ENCODE results near the gene KIF4A.
"Not testable (repeated sequence)": the region's sequence is repeated elsewhere in the genome, so short reads cannot be mapped to it uniquely, and the experiment has no call there.

KIF4A gene

GRCh38 chrX:70289793-70290770, at the start of gene KIF4A, which contains the start of gene PDZD11:
TSS of gene KIF4A (plus strand) at chrX:70290104. CDS start at chrX:70290459, 355 bp downstream.
TSS of gene PDZD11 (minus strand) at chrX:70289927. CDS start at chrX:70289341, 586 bp downstream.
- DNase-seq (ENCODE audit: low read depth in 2 of 2), result peak; percentile 68

- no peak for DNase-seq (ENCODE audit: low read depth in 2 of 2)
Measured at GRCh38 chrX:70240751-70241150, 49.2 kb upstream of the KIF4A start.

GRCh38 chrX:70241501-70241900, 48.4 kb upstream of the KIF4A start:
- no peak for DNase-seq (ENCODE audit: low read depth in 2 of 2)

- not testable (repeated sequence) for DNase-seq (ENCODE audit: low read depth in 2 of 2)
Measured at GRCh38 chrX:70243601-70244000, 46.3 kb upstream of the KIF4A start.

- no peak for DNase-seq (ENCODE audit: low read depth in 2 of 2)
Measured at GRCh38 chrX:70244881-70245280, 45.0 kb upstream of the KIF4A start.

- no peak for DNase-seq (ENCODE audit: low read depth in 2 of 2)
Measured at GRCh38 chrX:70247252-70247651, 42.7 kb upstream of the KIF4A start.

GRCh38 chrX:70252491-70252890, 37.4 kb upstream of the KIF4A start:
- no peak for DNase-seq (ENCODE audit: low read depth in 2 of 2)

GRCh38 chrX:70253377-70254062, 36.4 kb upstream of the KIF4A start:
- no peak for DNase-seq (ENCODE audit: low read depth in 2 of 2)

- no peak for DNase-seq (ENCODE audit: low read depth in 2 of 2)
Measured at GRCh38 chrX:70254063-70254400, 35.9 kb upstream of the KIF4A start.

- DNase-seq (ENCODE audit: low read depth in 2 of 2), result no peak
Measured at GRCh38 chrX:70254909-70255308, 35.0 kb upstream of the KIF4A start.

- no peak for DNase-seq (ENCODE audit: low read depth in 2 of 2)
Measured at GRCh38 chrX:70255452-70255851, 34.5 kb upstream of the KIF4A start.

GRCh38 chrX:70257423-70258288, 32.2 kb upstream of the KIF4A start:
- DNase-seq (ENCODE audit: low read depth in 2 of 2), result no peak

GRCh38 chrX:70260104-70260503, 29.8 kb upstream of the KIF4A start, which contains the start of gene P2RY4:
TSS of gene P2RY4 (minus strand) at chrX:70260204. CDS start at chrX:70259624, 580 bp downstream.
- DNase-seq (ENCODE audit: low read depth in 2 of 2), result no peak

- DNase-seq (ENCODE audit: low read depth in 2 of 2), result peak; percentile 14 to 26
Measured at GRCh38 chrX:70262952-70263567, 26.8 kb upstream of the KIF4A start.

GRCh38 chrX:70264784-70265183, 25.1 kb upstream of the KIF4A start:
- DNase-seq (ENCODE audit: low read depth in 2 of 2), result no peak

- no peak for DNase-seq (ENCODE audit: low read depth in 2 of 2)
Measured at GRCh38 chrX:70268034-70268433, 21.9 kb upstream of the KIF4A start, which contains the start of gene ARR3. TSS of gene ARR3 (plus strand) at chrX:70268334. CDS start at chrX:70269386, 1,052 bp downstream.

GRCh38 chrX:70274029-70274428, 15.9 kb upstream of the KIF4A start:
- DNase-seq (ENCODE audit: low read depth in 2 of 2), result not testable (repeated sequence)

- no peak for DNase-seq (ENCODE audit: low read depth in 2 of 2)
Measured at GRCh38 chrX:70279081-70279480, 10.8 kb upstream of the KIF4A start.

- DNase-seq (ENCODE audit: low read depth in 2 of 2), result no peak
Measured at GRCh38 chrX:70280573-70280972, 9.3 kb upstream of the KIF4A start.

- DNase-seq (ENCODE audit: low read depth in 2 of 2), result no peak
Measured at GRCh38 chrX:70281951-70282350, 8.0 kb upstream of the KIF4A start, which contains the start of gene RAB41. TSS of gene RAB41 (plus strand) at chrX:70282172. CDS start at chrX:70282218, 46 bp downstream.
